Upper lobe of left lung (tissue), 6 donors: ENCODE measurements around the gene PCDHGA6. TPM values are rescaled to one million over a fixed set of nuclear protein-coding genes. Genes with fewer than 3 reads are reported as not detected.
"Not testable (repeated sequence)": the region's sequence is repeated elsewhere in the genome, so short reads cannot be mapped to it uniquely, and the experiment has no call there.

Source experiments
- ATAC-seq, 2 donors: fragments of 200-7000 bp; cut with Tn5 transposase; one replicate each; pipeline ENCODE4 v1.9.1; 2022; ENCODE audit warnings: mild to moderate bottlenecking in 2 of 2, moderate library complexity in 2 of 2; ENCODE audit not compliant: low FRiP score in 2 of 2
- DNase-seq, 2 donors: peaks; one replicate each; pipeline ENCODE4 v3.0.0-alpha.2; 2019 to 2020
- H3K27ac ChIP-seq, 4 donors: fragments of 200-600 bp; sonication (generic); one replicate each; pipeline ENCODE4 v1.5.1; 2016 to 2019
- H3K27me3 ChIP-seq, 4 donors: fragments of 200-600 bp; sonication (generic); one replicate each; pipeline ENCODE4 v1.5.1; 2017 to 2019
- H3K36me3 ChIP-seq, 4 donors: fragments of 200-600 bp; sonication (generic); one replicate each; pipeline ENCODE4 v1.5.1; 2016 to 2019
- H3K4me1 ChIP-seq, 4 donors: fragments of 200-600 bp; sonication (generic); one replicate each; pipeline ENCODE4 v1.5.1; 2018 to 2019
- H3K4me3 ChIP-seq, 4 donors: fragments of 200-600 bp; sonication (generic); one replicate each; pipeline ENCODE4 v1.5.1; 2017 to 2019; ENCODE audit warnings: mild to moderate bottlenecking in 2 of 4, moderate library complexity in 1 of 4
- H3K9me3 ChIP-seq, 4 donors: fragments of 200-600 bp; sonication (generic); one replicate each; pipeline ENCODE4 v1.5.1; 2018 to 2019
- CTCF ChIP-seq, 6 experiments: fragments of 450-650 bp in 4 of 6; fragments of 200-600 bp in 2 of 6; sonication (generic) in 2 of 6; IDR thresholded peaks; one replicate each; pipeline ENCODE4 v1.5.1; 2016 to 2019; ENCODE audit warnings: antibody characterized with exemption in 6 of 6
- EP300 ChIP-seq, 4 donors: sonication (generic); formaldehyde crosslinking; IDR thresholded peaks; one replicate each; pipeline ENCODE4 v1.5.1; 2017; ENCODE audit warnings: antibody characterized with exemption in 4 of 4, control low read depth in 2 of 4
- POLR2A ChIP-seq, 4 donors: fragments of 450-650 bp; IDR thresholded peaks; one replicate each; pipeline ENCODE4 v1.5.1; 2016 to 2017; ENCODE audit warnings: antibody characterized with exemption in 4 of 4, mild to moderate bottlenecking in 2 of 4
- POLR2AphosphoS5 ChIP-seq, 2 donors: sonication (generic); formaldehyde crosslinking; IDR thresholded peaks; one replicate each; pipeline ENCODE4 v1.5.1; 2017; ENCODE audit warnings: antibody characterized with exemption in 2 of 2
- WGBS, 2 donors: methylation state at CpG; one replicate each; pipeline ENCODE4 v1.1.5; 2017 to 2018; 5-methylcytosine and 5-hydroxymethylcytosine counted together
- total RNA-seq, 6 donors: library from RNA; depleted of rRNA in 4 of 6; stranded (reverse); fragments of >200 nt in 4 of 6; gene quantifications; one replicate each; pipeline versions ENCODE4 v1.1.0 to v1.2.1, GENCODE V29; 2016 to 2021
- donor health status: DM: no; HTN: no; CAD: no; lungs with moderate emphysema.
- donor health status: DM: no; HTN: yes; CAD: no; lungs with severe emphysema.

The PCDHGA6 gene
- total RNA-seq, 6 donors from 2014 or later = 1.7 to 7.3 (median 3.6) TPM

GRCh38 chr5:141407790-141408505, 34.3 kb downstream of the PCDHGA6 start, which contains the start of gene PCDHGB6:
Gene PCDHGB6 (plus strand): TSS chr5:141408021. CDS start chr5:141408203, 182 bp downstream.
- 14 to 21% methylated on average over 31 to 51 of the region's 51 CpGs for WGBS, 2 donors
- H3K27me3 ChIP-seq = not testable (repeated sequence)
- H3K9me3 ChIP-seq = peaks cover 45 to 85% (median 81%) of the 10 kb centered on the region in 4 donors

GRCh38 chr5:141409598-141410306, 36.1 kb downstream of the PCDHGA6 start:
- DNase-seq (peak in 1 of 2 donors; percentile 67), ATAC-seq (no peak)
- no peak overlapping the region for H3K27ac ChIP-seq
- TF ChIP-seq POLR2AphosphoS5 (IDR thresholded peaks at IDR 0.05) (no peak), POLR2A (IDR thresholded peaks at IDR 0.05) (no peak), CTCF (IDR thresholded peaks at IDR 0.05) (no peak), EP300 (IDR thresholded peaks at IDR 0.05) (no peak)
- peaks cover 0 to 4% (median 0%) of the 10 kb centered on the region in 4 donors for H3K4me1 ChIP-seq
- no peaks in the 10 kb centered on the region for H3K36me3 ChIP-seq
- no peaks in the 10 kb centered on the region for H3K27me3 ChIP-seq
- H3K4me3 ChIP-seq = no peak overlapping the region
- 34 to 35% methylated on average over 16 to 36 of the region's 64 CpGs for WGBS, 2 donors
- H3K9me3 ChIP-seq = peaks cover 41 to 84% (median 81%) of the 10 kb centered on the region in 4 donors

More at GRCh38 chr5:141407790-141408505, 34.3 kb downstream of the PCDHGA6 start, which contains the start of gene PCDHGB6:
- not testable (repeated sequence) for H3K4me1 ChIP-seq, H3K27ac ChIP-seq, H3K36me3 ChIP-seq
- H3K4me3 ChIP-seq = peak within 1 kb of the TSS in 3 of 4 donors; percentile 26 to 42 (median 29)
- TF ChIP-seq CTCF (IDR thresholded peaks at IDR 0.05) = peak in 5 of 6 experiments; percentile 18 to 60 (median 40)
- DNase-seq (peak; percentile 54 to 91), ATAC-seq (peak; percentile 79 to 86)

GRCh38 chr5:141411575-141411974, 37.9 kb downstream of the PCDHGA6 start:
- no peak for TF ChIP-seq EP300 (IDR thresholded peaks at IDR 0.05)
- no peak for TF ChIP-seq POLR2A (IDR thresholded peaks at IDR 0.05)
- TF ChIP-seq POLR2AphosphoS5 (IDR thresholded peaks at IDR 0.05) = no peak
- no peak for TF ChIP-seq CTCF (IDR thresholded peaks at IDR 0.05)
- ATAC-seq (no peak), DNase-seq (no peak)
- H3K4me3 ChIP-seq = no peak overlapping the region
- H3K27ac ChIP-seq = no peak overlapping the region
- no peaks in the 10 kb centered on the region for H3K27me3 ChIP-seq
- H3K9me3 ChIP-seq = peaks cover 44 to 82% (median 77%) of the 10 kb centered on the region in 4 donors
- no peaks in the 10 kb centered on the region for H3K36me3 ChIP-seq
- peaks cover 0 to 8% (median 0%) of the 10 kb centered on the region in 4 donors for H3K4me1 ChIP-seq
- WGBS, 2 donors = 52 to 66% methylated on average over 2 to 3 of the region's 3 CpGs

GRCh38 chr5:141412854-141413539, 39.3 kb downstream of the PCDHGA6 start, which contains the start of gene PCDHGA10:
Gene PCDHGA10 (plus strand): TSS chr5:141412987. CDS start chr5:141413176, 189 bp downstream.
- H3K4me1 ChIP-seq = peaks cover 0 to 8% (median 0%) of the 10 kb centered on the region in 4 donors
- TF ChIP-seq POLR2A (IDR thresholded peaks at IDR 0.05) (no peak), CTCF (IDR thresholded peaks at IDR 0.05) (peak; percentile 7 to 41 (median 24))
- ATAC-seq (peak; percentile 65 to 68), DNase-seq (peak; percentile 58 to 77)
- peaks cover 44 to 85% (median 72%) of the 10 kb centered on the region in 4 donors for H3K9me3 ChIP-seq
- 19 to 26% methylated on average over 30 to 31 of the region's 31 CpGs for WGBS, 2 donors
- peak within 1 kb of the TSS; percentile 6 to 47 (median 36) for H3K4me3 ChIP-seq
- H3K27me3 ChIP-seq = no peaks in the 10 kb centered on the region
- H3K27ac ChIP-seq = no peak within 1 kb of the TSS
- H3K36me3 ChIP-seq = no peaks in the 10 kb centered on the region
